CD14-positive monocyte (primary cell): ENCODE results near the gene RASGRP3. TPM values are rescaled to one million over a fixed set of nuclear protein-coding genes. Genes with fewer than 3 reads are reported as not detected.

Source experiments
- DNase-seq, 3 donors: peaks; one replicate each; pipeline ENCODE4 v3.0.0-alpha.2; 2011 to 2022
- H2AFZ ChIP-seq: 2 replicates; pipeline ENCODE4 v1.6.0; 2012; ENCODE audit warnings: mild to moderate bottlenecking, low read depth, low read length, inconsistent platforms; ENCODE audit not compliant: insufficient read depth, poor library complexity, severe bottlenecking
- H3K27ac ChIP-seq, 2 donors: 1 replicate in 1 of 2; 2 replicates in 1 of 2; pipeline ENCODE4 v1.5.1; 2012 to 2013; ENCODE audit warnings: low read length in 2 of 2, control low read depth in 1 of 2, inconsistent platforms in 1 of 2, low read depth in 1 of 2, mild to moderate bottlenecking in 1 of 2
- H3K27me3 ChIP-seq, 2 donors: one replicate each; pipeline versions ENCODE4 v1.6.0 to v1.6.1; 2011 to 2013; ENCODE audit warnings: low read length in 2 of 2; ENCODE audit not compliant: control insufficient read depth in 2 of 2, insufficient read depth in 2 of 2
- H3K36me3 ChIP-seq, 2 donors: replicated peaks in 1 of 2; 1 replicate in 1 of 2; 2 replicates in 1 of 2; pipeline versions ENCODE4 v1.5.1 to v1.6.1; 2012 to 2013; ENCODE audit warnings: low read length in 2 of 2, control low read depth in 1 of 2, inconsistent platforms in 1 of 2, mild to moderate bottlenecking in 1 of 2; ENCODE audit not compliant: insufficient read depth in 2 of 2, control insufficient read depth in 1 of 2
- H3K4me1 ChIP-seq, 2 donors: 1 replicate in 1 of 2; 2 replicates in 1 of 2; pipeline versions ENCODE4 v1.5.1 to v1.6.1; 2012 to 2013; ENCODE audit warnings: low read length in 2 of 2, control low read depth in 1 of 2, inconsistent platforms in 1 of 2, mild to moderate bottlenecking in 1 of 2, moderate library complexity in 1 of 2; ENCODE audit not compliant: insufficient read depth in 2 of 2, control insufficient read depth in 1 of 2
- H3K4me2 ChIP-seq: replicated peaks from 2 replicates; pipeline ENCODE3; 2012; ENCODE audit warnings: low read length, moderate library complexity, mild to moderate bottlenecking; ENCODE audit not compliant: poor library complexity, severe bottlenecking; ENCODE audit errors: extremely low read depth
- H3K4me3 ChIP-seq, 3 experiments: fragments of 200-600 bp in 1 of 3; sonication (generic) in 1 of 3; replicated peaks in 1 of 3; 1 replicate in 2 of 3; 2 replicates in 1 of 3; pipeline ENCODE4 v1.5.1; 2011 to 2013; ENCODE audit warnings: low read length in 3 of 3, mild to moderate bottlenecking in 3 of 3, control low read depth in 2 of 3, low read depth in 2 of 3, inconsistent platforms in 1 of 3, moderate library complexity in 1 of 3
- H3K79me2 ChIP-seq: 2 replicates; pipeline ENCODE4 v1.6.0; 2012; ENCODE audit warnings: mild to moderate bottlenecking, control low read depth, inconsistent platforms, low read length, moderate library complexity; ENCODE audit not compliant: insufficient read depth
- H3K9ac ChIP-seq: 2 replicates; pipeline ENCODE4 v1.6.0; 2017; ENCODE audit warnings: low read length, mild to moderate bottlenecking; ENCODE audit not compliant: insufficient read depth, poor library complexity, severe bottlenecking
- H3K9me3 ChIP-seq, 2 donors: replicated peaks in 1 of 2; 1 replicate in 1 of 2; 2 replicates in 1 of 2; pipeline versions ENCODE4 v1.5.1 to v1.6.1; 2012 to 2013; ENCODE audit warnings: low read length in 2 of 2, control low read depth in 1 of 2; ENCODE audit not compliant: control insufficient read depth in 1 of 2, insufficient read depth in 1 of 2
- H4K20me1 ChIP-seq: 2 replicates; pipeline ENCODE4 v1.6.0; 2012; ENCODE audit warnings: mild to moderate bottlenecking, low read length, control low read depth, moderate library complexity; ENCODE audit not compliant: insufficient read depth
- H3K27ac Mint-ChIP-seq, 7 donors: one replicate each; pipeline ENCODE4 v1.8.0; 2020; ENCODE audit warnings: mild to moderate bottlenecking in 7 of 7, mixed read lengths in 7 of 7, moderate library complexity in 6 of 7, inconsistent platforms in 2 of 7
- H3K27me3 Mint-ChIP-seq, 3 donors: one replicate each; pipeline ENCODE4 v1.8.0; 2021 to 2022; ENCODE audit warnings: low read depth in 3 of 3, mild to moderate bottlenecking in 3 of 3, mixed read lengths in 3 of 3, moderate library complexity in 3 of 3, inconsistent platforms in 1 of 3
- H3K36me3 Mint-ChIP-seq, 2 donors: one replicate each; pipeline ENCODE4 v1.8.0; 2020; ENCODE audit warnings: mixed read lengths in 2 of 2, inconsistent platforms in 1 of 2, mild to moderate bottlenecking in 1 of 2
- H3K4me1 Mint-ChIP-seq: one replicate; pipeline ENCODE4 v1.8.0; 2020; ENCODE audit warnings: mild to moderate bottlenecking, mixed read lengths
- H3K4me3 Mint-ChIP-seq, 2 donors: one replicate each; pipeline ENCODE4 v1.8.0; 2020; ENCODE audit warnings: mild to moderate bottlenecking in 2 of 2, mixed read lengths in 2 of 2, moderate library complexity in 1 of 2
- H3K9me3 Mint-ChIP-seq, 7 donors: one replicate each; pipeline ENCODE4 v1.8.0; 2020 to 2022; ENCODE audit warnings: mixed read lengths in 7 of 7, mild to moderate bottlenecking in 6 of 7, moderate library complexity in 6 of 7, inconsistent platforms in 2 of 7
- WGBS: methylation state at CpG from one replicate; pipeline ENCODE4 v1.1.5; 2013; ENCODE audit warnings: missing lambda C conversion rate; ENCODE audit not compliant: insufficient coverage; 5-methylcytosine and 5-hydroxymethylcytosine counted together
- intact Hi-C, 2 donors: fragments of 100-400 bp; cut with micrococcal nuclease; formaldehyde crosslinking; loops; one replicate each; pipeline versions ENCODE4 v1.15.0 to v1.15.1; 2023
- polyA plus RNA-seq, 3 donors: library from polyadenylated mRNA; depleted of rRNA in 1 of 3; unstranded in 2 of 3; stranded (reverse) in 1 of 3; fragments of 300-500 nt in 2 of 3; fragments of >200 nt in 1 of 3; fragmentation: Illumina TruSeq in 2 of 3; gene quantifications; 1 replicate in 2 of 3; 2 replicates in 1 of 3; pipeline ENCODE4 v1.2.3, GENCODE V29; 2012 to 2021
- TF ChIP-seq, protein P1 (sequence below): fragments of 200-600 bp; IDR thresholded peaks from one replicate; pipeline ENCODE4 v1.8.0; 2022; ENCODE audit warnings: antibody characterized with exemption, mild to moderate bottlenecking

RASGRP3 gene
- polyA plus RNA-seq, 3 donors, result 0.62 to 0.89 (median 0.84) TPM

- no CpG with 5 or more reads among the region's 2 CpGs for WGBS
- H3K27ac ChIP-seq, result no peak overlapping the region
Observed at GRCh38 chr2:33532966-33533365, 56.5 kb downstream of the RASGRP3 start.

GRCh38 chr2:33535421-33535820 lies 59.0 kb downstream of the RASGRP3 start:
- Histone ChIP-seq H3K79me2 (no peaks in the 10 kb centered on the region), H3K27ac (no peak overlapping the region), H3K36me3 (no peaks in the 10 kb centered on the region), H3K9ac (no peak overlapping the region), H3K27me3 (no peaks in the 10 kb centered on the region), H3K4me2 (no peak overlapping the region), H4K20me1 (no peaks in the 10 kb centered on the region), H3K4me3 (no peak overlapping the region), H3K9me3 (peaks cover 0 to 3% of the 10 kb centered on the region in 2 donors), H2AFZ (no peak overlapping the region), H3K4me1 (no peaks in the 10 kb centered on the region)
- H3K27me3 Mint-ChIP-seq, result peaks cover 0 to 1% (median 0%) of the 10 kb centered on the region in 3 donors
- intact Hi-C loops, result no loop called here
- no peak overlapping the region for H3K4me3 Mint-ChIP-seq
- DNase-seq, result no peak
- TF ChIP-seq, protein P1, sequence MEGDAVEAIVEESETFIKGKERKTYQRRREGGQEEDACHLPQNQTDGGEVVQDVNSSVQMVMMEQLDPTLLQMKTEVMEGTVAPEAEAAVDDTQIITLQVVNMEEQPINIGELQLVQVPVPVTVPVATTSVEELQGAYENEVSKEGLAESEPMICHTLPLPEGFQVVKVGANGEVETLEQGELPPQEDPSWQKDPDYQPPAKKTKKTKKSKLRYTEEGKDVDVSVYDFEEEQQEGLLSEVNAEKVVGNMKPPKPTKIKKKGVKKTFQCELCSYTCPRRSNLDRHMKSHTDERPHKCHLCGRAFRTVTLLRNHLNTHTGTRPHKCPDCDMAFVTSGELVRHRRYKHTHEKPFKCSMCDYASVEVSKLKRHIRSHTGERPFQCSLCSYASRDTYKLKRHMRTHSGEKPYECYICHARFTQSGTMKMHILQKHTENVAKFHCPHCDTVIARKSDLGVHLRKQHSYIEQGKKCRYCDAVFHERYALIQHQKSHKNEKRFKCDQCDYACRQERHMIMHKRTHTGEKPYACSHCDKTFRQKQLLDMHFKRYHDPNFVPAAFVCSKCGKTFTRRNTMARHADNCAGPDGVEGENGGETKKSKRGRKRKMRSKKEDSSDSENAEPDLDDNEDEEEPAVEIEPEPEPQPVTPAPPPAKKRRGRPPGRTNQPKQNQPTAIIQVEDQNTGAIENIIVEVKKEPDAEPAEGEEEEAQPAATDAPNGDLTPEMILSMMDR, result no peak
- H3K27ac Mint-ChIP-seq, result no peak overlapping the region
- H3K4me1 Mint-ChIP-seq, result peaks cover 3% of the 10 kb centered on the region
- peaks cover 0 to 12% (median 0%) of the 10 kb centered on the region in 7 donors for H3K9me3 Mint-ChIP-seq
- peaks cover 0 to 2% of the 10 kb centered on the region in 2 donors for H3K36me3 Mint-ChIP-seq
- WGBS, result 92% methylated on average over 2 of the region's 3 CpGs

More at GRCh38 chr2:33532966-33533365, 56.5 kb downstream of the RASGRP3 start:
- H3K36me3 Mint-ChIP-seq, result peaks cover 0 to 2% of the 10 kb centered on the region in 2 donors
- Histone ChIP-seq H3K4me1 (peaks cover 3% of the 10 kb centered on the region in 2 donors), H3K9ac (no peak overlapping the region), H3K36me3 (no peaks in the 10 kb centered on the region), H4K20me1 (no peaks in the 10 kb centered on the region), H3K4me2 (no peak overlapping the region), H2AFZ (no peak overlapping the region), H3K79me2 (no peaks in the 10 kb centered on the region), H3K4me3 (no peak overlapping the region), H3K9me3 (peaks cover 0 to 3% of the 10 kb centered on the region in 2 donors), H3K27me3 (no peaks in the 10 kb centered on the region)
- intact Hi-C loops, result no loop called here
- peaks cover 0 to 12% (median 0%) of the 10 kb centered on the region in 7 donors for H3K9me3 Mint-ChIP-seq
- no peak for DNase-seq
- H3K4me3 Mint-ChIP-seq, result no peak overlapping the region
- TF ChIP-seq, protein P1, result no peak
- peaks cover 0 to 1% (median 0%) of the 10 kb centered on the region in 3 donors for H3K27me3 Mint-ChIP-seq
- no peak overlapping the region for H3K27ac Mint-ChIP-seq
- H3K4me1 Mint-ChIP-seq, result peaks cover 12% of the 10 kb centered on the region
